ENCODE measurements around the gene FBP1.
A peak's percentile ranks its signal among the peaks of the same experiment; 100 is the strongest.

The FBP1 gene

DNA sequence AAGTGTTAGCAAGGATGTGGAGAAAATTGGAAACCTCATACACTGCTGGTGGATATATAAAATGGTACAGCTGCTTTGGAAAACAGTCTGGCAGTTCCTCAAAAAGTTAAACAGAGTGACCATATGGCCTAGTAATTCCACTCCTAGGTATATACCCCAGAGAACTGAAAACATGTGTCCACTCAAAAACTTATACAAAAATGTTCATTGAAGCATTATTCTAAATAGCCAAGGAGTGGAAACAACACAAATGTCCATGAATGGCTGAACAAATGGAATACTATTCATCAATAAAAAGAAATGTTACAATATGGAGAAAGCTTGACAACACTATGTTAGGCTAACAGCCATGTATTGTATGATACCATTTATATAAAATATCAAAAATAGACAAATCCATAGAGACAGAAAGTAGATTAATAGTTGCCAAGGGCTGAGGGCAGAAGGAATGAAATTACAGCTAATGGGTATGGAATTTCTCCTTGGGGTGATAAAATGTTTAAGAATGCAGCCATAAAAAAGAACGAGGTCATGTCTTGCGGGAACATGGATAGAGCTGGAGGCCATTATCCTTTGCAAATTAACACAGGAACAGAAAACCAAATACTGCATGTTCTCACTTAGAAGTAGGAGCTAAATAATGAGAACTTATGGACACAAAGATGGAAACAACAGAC lies 33.6 kb upstream of the FBP1 start:
- peak; percentile 53 for DNase-seq
- H3K4me3 ChIP-seq (ENCODE audit: low read depth, low read length), result no peak overlapping the region
- no peaks in the 10 kb centered on the region for H3K27me3 ChIP-seq (replicated peaks)
- no peaks in the 10 kb centered on the region for H3K36me3 ChIP-seq (replicated peaks)
- in situ Hi-C loops (cut with HindIII; ENCODE audit: low pct_ligation_motif_present, low sequenced_read_pairs), result no loop called here
- H3K27ac ChIP-seq, result peak overlapping the region; percentile 77
- TF ChIP-seq CTCF (IDR thresholded peaks at IDR 0.05; ENCODE audit: low read depth, low read length, missing control alignments), result no peak

GRCh38 chr9:94668928-94669729 lies 29.8 kb upstream of the FBP1 start:
- peak; percentile 85 for DNase-seq
- Histone ChIP-seq H3K4me3 (ENCODE audit: low read depth, low read length) (no peak overlapping the region), H3K27ac (peak overlapping the region; percentile 77), H3K36me3 (replicated peaks) (no peaks in the 10 kb centered on the region), H3K27me3 (replicated peaks) (no peaks in the 10 kb centered on the region)
- in situ Hi-C loops (cut with HindIII; ENCODE audit: low pct_ligation_motif_present, low sequenced_read_pairs), result no loop called here
- TF ChIP-seq CTCF (IDR thresholded peaks at IDR 0.05; ENCODE audit: low read depth, low read length, missing control alignments), result peak; percentile 97

- H3K27me3 ChIP-seq (replicated peaks), result no peaks in the 10 kb centered on the region
- TF ChIP-seq CTCF (IDR thresholded peaks at IDR 0.05; ENCODE audit: low read depth, low read length, missing control alignments), result no peak
Measured at GRCh38 chr9:94668418-94668927, 29.2 kb upstream of the FBP1 start.

DNA sequence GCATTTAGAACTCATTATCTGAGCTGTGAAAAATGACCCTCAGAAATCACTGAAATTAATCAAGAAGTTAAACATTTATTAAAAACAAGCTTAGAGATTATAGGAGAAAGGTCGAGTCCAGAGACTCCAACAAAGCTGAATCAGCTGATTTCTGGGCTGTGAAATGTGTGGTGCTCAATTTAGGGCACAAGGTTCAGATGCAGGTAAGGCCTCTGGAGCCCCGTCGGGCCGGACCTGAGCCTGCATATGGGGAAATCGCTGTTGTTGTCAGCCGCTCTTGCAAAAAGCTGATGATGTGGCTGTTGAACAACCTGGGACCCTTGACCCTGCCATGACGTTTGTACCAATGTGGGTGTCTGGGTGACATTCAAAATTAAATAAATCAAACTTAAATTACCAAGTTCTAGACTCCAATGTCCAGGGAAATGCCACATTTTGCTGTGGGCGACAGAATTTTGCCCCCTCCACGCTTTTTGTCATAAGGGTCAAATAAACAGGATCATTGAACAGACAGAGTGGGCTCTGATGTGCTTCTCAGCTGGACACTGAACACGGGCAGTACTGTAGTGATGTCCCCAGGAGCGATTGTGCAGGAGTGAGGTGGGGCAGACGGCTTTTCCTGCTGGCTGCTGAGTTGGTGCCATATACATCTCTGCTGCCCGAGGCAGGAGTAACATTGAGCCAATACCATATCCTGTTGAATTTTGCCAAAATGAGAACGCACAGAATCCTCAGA lies 27.2 kb upstream of the FBP1 start:
- no peak for TF ChIP-seq CTCF (IDR thresholded peaks at IDR 0.05; ENCODE audit: low read depth, low read length, missing control alignments)
- Histone ChIP-seq H3K36me3 (replicated peaks) (no peaks in the 10 kb centered on the region), H3K27ac (no peak overlapping the region), H3K4me3 (ENCODE audit: low read depth, low read length) (no peak overlapping the region), H3K27me3 (replicated peaks) (no peaks in the 10 kb centered on the region)
- DNase-seq, result no peak
- in situ Hi-C loops (cut with HindIII; ENCODE audit: low pct_ligation_motif_present, low sequenced_read_pairs), result no loop called here

More at GRCh38 chr9:94668418-94668927, 29.2 kb upstream of the FBP1 start:
- no peak for DNase-seq
- no peak overlapping the region for H3K4me3 ChIP-seq (ENCODE audit: low read depth, low read length)
- H3K27ac ChIP-seq, result no peak overlapping the region
- in situ Hi-C loops (cut with HindIII; ENCODE audit: low pct_ligation_motif_present, low sequenced_read_pairs), result no loop called here
- no peaks in the 10 kb centered on the region for H3K36me3 ChIP-seq (replicated peaks)

DNA sequence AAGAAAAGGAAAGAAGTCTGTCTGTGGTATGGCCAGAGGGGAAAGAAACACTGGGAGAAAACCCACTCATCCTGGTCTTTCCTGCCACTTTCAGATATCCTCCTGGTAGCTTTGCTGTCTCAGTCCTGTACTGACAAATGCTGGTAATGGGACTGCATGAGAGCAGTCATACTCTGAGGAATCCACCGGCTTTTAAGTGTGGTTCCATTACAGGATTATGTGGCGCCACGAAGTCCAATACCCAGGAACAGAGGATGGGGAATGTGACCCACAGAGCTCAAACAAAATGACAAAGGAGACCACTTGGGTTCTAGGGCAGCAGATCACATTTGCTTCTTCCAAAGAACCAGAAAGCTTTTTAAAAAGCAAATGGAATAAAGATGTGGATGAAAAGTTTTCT lies 26.3 kb upstream of the FBP1 start:
- no peak for DNase-seq
- H3K27me3 ChIP-seq (replicated peaks), result no peaks in the 10 kb centered on the region
- H3K36me3 ChIP-seq (replicated peaks), result no peaks in the 10 kb centered on the region
- in situ Hi-C loops (cut with HindIII; ENCODE audit: low pct_ligation_motif_present, low sequenced_read_pairs), result no loop called here
- H3K27ac ChIP-seq, result no peak overlapping the region
- TF ChIP-seq CTCF (IDR thresholded peaks at IDR 0.05; ENCODE audit: low read depth, low read length, missing control alignments), result no peak
- no peak overlapping the region for H3K4me3 ChIP-seq (ENCODE audit: low read depth, low read length)

Measured in brain microvascular endothelial cell (primary cell).